ENCODE measurements around the gene ROR2. TPM values are rescaled to one million over a fixed set of nuclear protein-coding genes. Genes with fewer than 3 reads are reported as not detected.

ROR2 gene
- total RNA-seq, 1 experiment from 2014 or later = 2.7 TPM

DNA sequence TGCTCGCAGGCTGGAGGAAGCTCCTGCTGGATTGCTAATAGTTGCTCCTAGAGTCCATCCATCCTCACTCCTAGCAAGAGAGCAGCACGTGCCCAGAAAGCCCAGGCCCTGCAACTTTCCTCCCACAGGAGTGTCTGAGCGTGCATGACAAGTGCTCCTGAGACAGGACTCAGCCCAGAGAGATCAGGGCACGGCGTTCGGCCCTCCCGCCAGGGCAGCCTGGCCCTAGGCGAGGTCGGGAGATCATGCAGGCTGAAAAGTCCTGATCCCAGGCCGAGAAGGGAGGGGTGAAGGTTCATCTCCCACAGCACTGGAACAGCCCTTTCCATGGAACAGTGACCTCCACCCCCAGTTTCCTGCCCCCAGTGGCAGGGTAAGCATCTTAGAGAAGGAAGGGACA is 94.8 kb downstream of the ROR2 start:
- H4K20me1 ChIP-seq (ENCODE audit: control insufficient read depth, insufficient read depth, insufficient read length) = no peaks in the 10 kb centered on the region
- peaks cover 5 to 6% of the 10 kb centered on the region in 2 experiments; a peak in 4 of 5 replicates for H3K9me3 Mint-ChIP-seq
- WGBS (ENCODE audit: extremely low coverage, insufficient read length, low lambda C conversion rate) = no CpG with 5 or more reads among the region's 10 CpGs
- no peaks in the 10 kb centered on the region for H3K79me2 ChIP-seq (ENCODE audit: insufficient read depth, low read length)
- peaks cover 23 to 33% of the 10 kb centered on the region in 2 experiments for H3K4me1 Mint-ChIP-seq
- H2BK5ac ChIP-seq (ENCODE audit: insufficient read length, low read length) = no peak overlapping the region
- H3K79me1 ChIP-seq (ENCODE audit: insufficient read depth, low read depth, low read length, poor library complexity, severe bottlenecking) = no peaks in the 10 kb centered on the region
- H3K36me3 Mint-ChIP-seq (ENCODE audit: insufficient read depth in 1 of 3, low read depth in 3 of 3) = peaks cover 0 to 8% (median 2%) of the 10 kb centered on the region in 3 experiments; a peak in 3 of 7 replicates
- no peak overlapping the region for H3K4me2 ChIP-seq (ENCODE audit: insufficient read depth, insufficient read length, low read length)
- H3K4me3 Mint-ChIP-seq = no peak overlapping the region
- TF ChIP-seq, protein P1, sequence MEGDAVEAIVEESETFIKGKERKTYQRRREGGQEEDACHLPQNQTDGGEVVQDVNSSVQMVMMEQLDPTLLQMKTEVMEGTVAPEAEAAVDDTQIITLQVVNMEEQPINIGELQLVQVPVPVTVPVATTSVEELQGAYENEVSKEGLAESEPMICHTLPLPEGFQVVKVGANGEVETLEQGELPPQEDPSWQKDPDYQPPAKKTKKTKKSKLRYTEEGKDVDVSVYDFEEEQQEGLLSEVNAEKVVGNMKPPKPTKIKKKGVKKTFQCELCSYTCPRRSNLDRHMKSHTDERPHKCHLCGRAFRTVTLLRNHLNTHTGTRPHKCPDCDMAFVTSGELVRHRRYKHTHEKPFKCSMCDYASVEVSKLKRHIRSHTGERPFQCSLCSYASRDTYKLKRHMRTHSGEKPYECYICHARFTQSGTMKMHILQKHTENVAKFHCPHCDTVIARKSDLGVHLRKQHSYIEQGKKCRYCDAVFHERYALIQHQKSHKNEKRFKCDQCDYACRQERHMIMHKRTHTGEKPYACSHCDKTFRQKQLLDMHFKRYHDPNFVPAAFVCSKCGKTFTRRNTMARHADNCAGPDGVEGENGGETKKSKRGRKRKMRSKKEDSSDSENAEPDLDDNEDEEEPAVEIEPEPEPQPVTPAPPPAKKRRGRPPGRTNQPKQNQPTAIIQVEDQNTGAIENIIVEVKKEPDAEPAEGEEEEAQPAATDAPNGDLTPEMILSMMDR (conservative IDR thresholded peaks at IDR 0.05) = no peak
- no peak overlapping the region for H2BK15ac ChIP-seq (ENCODE audit: low read depth, low read length)
- H3K23me2 ChIP-seq (ENCODE audit: insufficient read length, low read depth, low read length, poor library complexity, severe bottlenecking) = no peaks in the 10 kb centered on the region
- no peaks in the 10 kb centered on the region for H3K27me3 ChIP-seq (ENCODE audit: insufficient read depth, low read length)
- no peak overlapping the region for H3T11ph ChIP-seq (ENCODE audit: low read length)
- H3K4me1 ChIP-seq (ENCODE audit: insufficient read depth, low read length) = peaks cover 2% of the 10 kb centered on the region; the same call in 1 of the 2 replicates
- no peak overlapping the region for H3K56ac ChIP-seq (ENCODE audit: insufficient read length, low read depth, low read length)
- no peak overlapping the region for H2AFZ ChIP-seq (ENCODE audit: low read length)
- no peak overlapping the region for H3K18ac ChIP-seq (ENCODE audit: insufficient read length, low read depth, low read length)
- H2BK12ac ChIP-seq (ENCODE audit: insufficient read length, low read depth, low read length) = no peak overlapping the region
- H2AK5ac ChIP-seq (ENCODE audit: insufficient read length, low read length) = no peak overlapping the region
- H4K91ac ChIP-seq (ENCODE audit: insufficient read length, low read depth, low read length) = no peak overlapping the region
- no peak overlapping the region for H3K4ac ChIP-seq (ENCODE audit: low read depth, low read length)
- H3K27ac Mint-ChIP-seq = peak overlapping the region in 1 of 3 experiments; percentile 74; a peak in 1 of 7 replicates
- no peak overlapping the region for H3K27ac ChIP-seq (ENCODE audit: insufficient read length, low read depth, low read length)
- no peak for DNase-seq
- no peak overlapping the region for H4K8ac ChIP-seq (replicated peaks; ENCODE audit: insufficient read length, low read depth, low read length)
- no peak overlapping the region for H3K9ac ChIP-seq (ENCODE audit: extremely low read depth, insufficient read length, low read length)
- H3K23ac ChIP-seq (ENCODE audit: insufficient read length, low read depth, low read length) = no peak overlapping the region
- no peak overlapping the region for H2BK20ac ChIP-seq (ENCODE audit: low read depth, low read length, poor library complexity, severe bottlenecking)
- H3K9me3 ChIP-seq (ENCODE audit: control insufficient read depth, low read depth, low read length) = no peaks in the 10 kb centered on the region
- no peak overlapping the region for H3K14ac ChIP-seq (ENCODE audit: insufficient read depth, low read length)
- no peak overlapping the region for H4K5ac ChIP-seq (ENCODE audit: insufficient read length, low read depth, low read length)
- peaks cover 5% of the 10 kb centered on the region; the same call in 1 of the 2 replicates for H3K27me3 Mint-ChIP-seq (ENCODE audit: low read depth)
- H2BK120ac ChIP-seq (ENCODE audit: low read depth, low read length, poor library complexity, severe bottlenecking) = no peak overlapping the region
